ENCODE results near the gene FOXRED1.
A peak's percentile ranks its signal among the peaks of the same experiment; 100 is the strongest.

FOXRED1 gene

DNA sequence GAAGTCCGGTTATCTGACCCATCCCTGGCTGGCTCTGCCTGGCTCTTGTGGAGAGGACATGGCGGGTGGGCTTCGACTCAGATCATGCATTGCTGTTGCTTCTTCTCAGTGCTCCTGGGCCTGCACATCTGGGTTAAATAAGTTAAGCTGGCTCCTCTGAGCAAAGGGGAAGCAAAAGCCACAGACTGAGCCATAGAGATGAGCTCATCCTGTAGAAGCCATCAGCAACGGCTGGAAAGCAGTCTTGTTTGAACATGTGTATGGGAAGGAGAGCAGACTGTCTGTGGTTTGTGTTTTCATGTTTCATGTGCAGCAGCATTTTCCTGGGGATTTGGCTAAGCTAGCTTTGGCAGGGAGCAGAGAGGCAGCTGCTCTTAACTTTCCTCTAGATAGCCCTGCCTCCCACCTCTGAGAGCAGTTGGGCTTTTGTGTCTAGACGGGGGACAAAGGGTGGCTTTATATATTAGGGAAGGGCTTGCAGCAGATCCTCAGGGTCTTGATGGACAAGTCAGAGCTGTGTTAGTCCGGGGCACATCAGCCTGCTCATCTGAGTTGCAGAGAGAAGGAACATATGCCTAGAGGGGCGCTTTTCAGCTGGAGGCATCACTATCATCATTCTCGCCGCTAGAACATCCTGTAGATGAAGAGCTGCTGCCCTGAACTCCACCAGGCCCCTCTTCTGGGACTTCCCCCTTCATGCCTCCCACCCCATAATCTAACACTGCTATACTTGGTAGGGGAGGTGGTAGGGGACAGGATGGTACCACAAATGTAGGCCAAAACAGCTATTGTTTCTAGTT, 49.8 kb downstream of the FOXRED1 start:
- peak; percentile 86 for TF ChIP-seq POLR2AphosphoS5 (IDR thresholded peaks at IDR 0.05; ENCODE audit: low read depth)
- TF ChIP-seq, protein P1, sequence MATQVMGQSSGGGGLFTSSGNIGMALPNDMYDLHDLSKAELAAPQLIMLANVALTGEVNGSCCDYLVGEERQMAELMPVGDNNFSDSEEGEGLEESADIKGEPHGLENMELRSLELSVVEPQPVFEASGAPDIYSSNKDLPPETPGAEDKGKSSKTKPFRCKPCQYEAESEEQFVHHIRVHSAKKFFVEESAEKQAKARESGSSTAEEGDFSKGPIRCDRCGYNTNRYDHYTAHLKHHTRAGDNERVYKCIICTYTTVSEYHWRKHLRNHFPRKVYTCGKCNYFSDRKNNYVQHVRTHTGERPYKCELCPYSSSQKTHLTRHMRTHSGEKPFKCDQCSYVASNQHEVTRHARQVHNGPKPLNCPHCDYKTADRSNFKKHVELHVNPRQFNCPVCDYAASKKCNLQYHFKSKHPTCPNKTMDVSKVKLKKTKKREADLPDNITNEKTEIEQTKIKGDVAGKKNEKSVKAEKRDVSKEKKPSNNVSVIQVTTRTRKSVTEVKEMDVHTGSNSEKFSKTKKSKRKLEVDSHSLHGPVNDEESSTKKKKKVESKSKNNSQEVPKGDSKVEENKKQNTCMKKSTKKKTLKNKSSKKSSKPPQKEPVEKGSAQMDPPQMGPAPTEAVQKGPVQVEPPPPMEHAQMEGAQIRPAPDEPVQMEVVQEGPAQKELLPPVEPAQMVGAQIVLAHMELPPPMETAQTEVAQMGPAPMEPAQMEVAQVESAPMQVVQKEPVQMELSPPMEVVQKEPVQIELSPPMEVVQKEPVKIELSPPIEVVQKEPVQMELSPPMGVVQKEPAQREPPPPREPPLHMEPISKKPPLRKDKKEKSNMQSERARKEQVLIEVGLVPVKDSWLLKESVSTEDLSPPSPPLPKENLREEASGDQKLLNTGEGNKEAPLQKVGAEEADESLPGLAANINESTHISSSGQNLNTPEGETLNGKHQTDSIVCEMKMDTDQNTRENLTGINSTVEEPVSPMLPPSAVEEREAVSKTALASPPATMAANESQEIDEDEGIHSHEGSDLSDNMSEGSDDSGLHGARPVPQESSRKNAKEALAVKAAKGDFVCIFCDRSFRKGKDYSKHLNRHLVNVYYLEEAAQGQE (IDR thresholded peaks at IDR 0.05; ENCODE audit: insufficient replicate concordance, low read depth), result no peak
- peak overlapping the region; percentile 83 for H3K27ac ChIP-seq (replicated peaks)
- H3K27me3 ChIP-seq (ENCODE audit: insufficient read depth, poor library complexity, severe bottlenecking), result no peaks in the 10 kb centered on the region
- peak; percentile 52 to 93 for DNase-seq (ENCODE audit: low read depth in 1 of 2, low spot score in 1 of 2)
- H3K4me3 ChIP-seq (replicated peaks; ENCODE audit: insufficient read depth, low read length), result 0 out of 2 replicates have a peak overlapping the region, but pooled peaks have one; percentile 6

DNA sequence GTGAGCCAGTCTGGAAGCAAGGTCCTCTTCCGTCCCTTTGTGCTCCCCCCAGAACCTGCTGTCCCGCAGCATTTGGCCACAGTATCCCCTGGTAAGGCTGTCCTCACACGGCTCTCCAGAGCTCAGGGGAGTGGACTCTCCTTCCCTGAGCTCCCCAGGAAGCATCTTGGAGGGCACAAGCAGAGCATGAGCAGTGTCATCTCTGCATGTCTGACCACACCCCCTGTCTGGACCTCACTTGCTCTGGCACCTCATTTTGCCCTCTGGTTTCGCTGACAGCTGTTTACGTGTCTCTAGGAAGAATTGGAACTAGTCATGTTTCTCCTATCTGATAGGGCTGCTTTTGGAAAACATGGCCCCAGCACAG, 50.4 kb downstream of the FOXRED1 start:
- no peak for DNase-seq (ENCODE audit: low read depth in 1 of 2, low spot score in 1 of 2)
- H3K27ac ChIP-seq (replicated peaks), result peak overlapping the region; percentile 83
- no peak overlapping the region for H3K4me3 ChIP-seq (replicated peaks; ENCODE audit: insufficient read depth, low read length)
- TF ChIP-seq, protein P1 (IDR thresholded peaks at IDR 0.05; ENCODE audit: insufficient replicate concordance, low read depth), result no peak
- TF ChIP-seq POLR2AphosphoS5 (IDR thresholded peaks at IDR 0.05; ENCODE audit: low read depth) (no peak), GABPA (IDR thresholded peaks at IDR 0.05; ENCODE audit: low read depth) (no peak), SPI1 (IDR thresholded peaks at IDR 0.05; ENCODE audit: borderline replicate concordance, low read depth) (no peak)
- H3K27me3 ChIP-seq (ENCODE audit: insufficient read depth, poor library complexity, severe bottlenecking), result no peaks in the 10 kb centered on the region

DNA sequence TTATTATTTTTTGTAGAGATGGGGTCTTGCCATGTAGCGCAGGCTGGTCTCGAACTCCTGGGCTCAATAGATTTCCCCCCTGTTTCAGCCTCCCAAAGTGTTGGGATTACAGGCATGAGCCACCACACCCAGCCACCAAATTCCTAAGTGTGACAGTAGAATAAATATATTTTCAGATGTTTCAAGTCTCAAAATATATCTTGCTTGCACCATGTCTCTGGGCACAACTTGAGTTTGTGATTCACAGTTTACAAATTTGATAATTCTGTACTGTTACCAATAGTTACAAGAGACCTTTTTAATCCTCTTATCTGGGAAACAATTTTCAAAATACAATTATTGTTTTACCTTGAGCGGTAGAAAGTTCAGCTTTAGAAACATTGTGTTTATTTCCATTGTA, 54.0 kb downstream of the FOXRED1 start:
- H3K27me3 ChIP-seq (ENCODE audit: insufficient read depth, poor library complexity, severe bottlenecking), result no peaks in the 10 kb centered on the region
- TF ChIP-seq, protein P1 (IDR thresholded peaks at IDR 0.05; ENCODE audit: insufficient replicate concordance, low read depth), result no peak
- TF ChIP-seq SPI1 (IDR thresholded peaks at IDR 0.05; ENCODE audit: borderline replicate concordance, low read depth) (no peak), CTCF (IDR thresholded peaks at IDR 0.05; ENCODE audit: insufficient read depth, low read length) (no peak), GABPA (IDR thresholded peaks at IDR 0.05; ENCODE audit: low read depth) (no peak), POLR2AphosphoS5 (IDR thresholded peaks at IDR 0.05; ENCODE audit: low read depth) (no peak)
- no peak overlapping the region for H3K4me3 ChIP-seq (replicated peaks; ENCODE audit: insufficient read depth, low read length)
- DNase-seq (ENCODE audit: low read depth in 1 of 2, low spot score in 1 of 2), result no peak
- no peak overlapping the region for H3K27ac ChIP-seq (replicated peaks)

DNA sequence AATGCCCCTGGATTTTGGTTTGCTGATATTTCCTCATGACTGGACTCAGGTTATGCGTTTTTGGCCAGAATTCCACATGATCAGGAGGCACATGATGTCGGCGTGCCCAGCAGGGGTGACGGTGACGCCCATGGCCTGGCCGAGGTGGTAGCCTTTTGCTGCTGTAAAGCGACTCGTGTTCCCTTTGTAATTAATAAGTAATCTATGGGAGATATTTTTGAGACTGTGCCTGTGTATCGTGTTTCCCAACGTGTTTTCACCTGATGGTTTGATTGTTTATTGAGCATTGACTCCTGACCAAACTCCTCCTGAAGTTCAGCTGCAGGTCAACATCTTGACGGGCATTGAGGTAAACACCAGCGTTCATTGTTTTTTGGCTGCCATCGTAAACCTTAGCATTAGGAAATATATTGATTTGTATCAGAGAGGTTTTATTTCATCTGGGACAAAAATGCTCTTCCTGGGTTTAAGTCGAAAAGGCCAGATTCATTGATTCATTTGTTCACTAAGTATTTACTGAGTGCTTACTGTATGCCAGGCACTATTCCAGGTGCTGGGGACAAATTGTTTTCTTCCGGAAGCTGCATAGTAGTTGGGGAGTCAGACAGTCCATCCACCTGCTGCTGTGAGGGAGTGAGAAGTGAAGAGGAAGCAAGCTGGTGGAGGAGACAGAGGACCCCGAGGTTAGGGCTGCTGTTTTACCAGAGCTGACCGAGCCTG, 58.5 kb downstream of the FOXRED1 start:
- Histone ChIP-seq H3K27ac (replicated peaks) (peak overlapping the region; percentile 23), H3K27me3 (ENCODE audit: insufficient read depth, poor library complexity, severe bottlenecking) (no peaks in the 10 kb centered on the region), H3K4me3 (replicated peaks; ENCODE audit: insufficient read depth, low read length) (no peak overlapping the region)
- TF ChIP-seq POLR2AphosphoS5 (IDR thresholded peaks at IDR 0.05; ENCODE audit: low read depth) (no peak), SPI1 (IDR thresholded peaks at IDR 0.05; ENCODE audit: borderline replicate concordance, low read depth) (no peak), CTCF (IDR thresholded peaks at IDR 0.05; ENCODE audit: insufficient read depth, low read length) (no peak), GABPA (IDR thresholded peaks at IDR 0.05; ENCODE audit: low read depth) (no peak)
- TF ChIP-seq, protein P1 (IDR thresholded peaks at IDR 0.05; ENCODE audit: insufficient replicate concordance, low read depth), result no peak
- no peak for DNase-seq (ENCODE audit: low read depth in 1 of 2, low spot score in 1 of 2)
